Limb (tissue), 2 donors: ENCODE results near the gene NT5DC4.
A peak's percentile ranks its signal among the peaks of the same experiment; 100 is the strongest.

Source experiments
- DNase-seq, 2 donors: peaks; one replicate each; pipeline ENCODE4 v3.0.0-alpha.2; 2016; ENCODE audit errors: extremely low spot score in 2 of 2

NT5DC4 gene

GRCh38 chr2:112723547-112723940, 2.7 kb downstream of the NT5DC4 start:
- no peak for DNase-seq

GRCh38 chr2:112723995-112724394, 3.2 kb downstream of the NT5DC4 start:
- no peak for DNase-seq

GRCh38 chr2:112724591-112725525, 4.0 kb downstream of the NT5DC4 start:
- no peak for DNase-seq

- no peak for DNase-seq
Observed at GRCh38 chr2:112725545-112726457, 5.0 kb downstream of the NT5DC4 start.

GRCh38 chr2:112726487-112727190, 5.8 kb downstream of the NT5DC4 start:
- peak; percentile 83 to 90 for DNase-seq

DNA sequence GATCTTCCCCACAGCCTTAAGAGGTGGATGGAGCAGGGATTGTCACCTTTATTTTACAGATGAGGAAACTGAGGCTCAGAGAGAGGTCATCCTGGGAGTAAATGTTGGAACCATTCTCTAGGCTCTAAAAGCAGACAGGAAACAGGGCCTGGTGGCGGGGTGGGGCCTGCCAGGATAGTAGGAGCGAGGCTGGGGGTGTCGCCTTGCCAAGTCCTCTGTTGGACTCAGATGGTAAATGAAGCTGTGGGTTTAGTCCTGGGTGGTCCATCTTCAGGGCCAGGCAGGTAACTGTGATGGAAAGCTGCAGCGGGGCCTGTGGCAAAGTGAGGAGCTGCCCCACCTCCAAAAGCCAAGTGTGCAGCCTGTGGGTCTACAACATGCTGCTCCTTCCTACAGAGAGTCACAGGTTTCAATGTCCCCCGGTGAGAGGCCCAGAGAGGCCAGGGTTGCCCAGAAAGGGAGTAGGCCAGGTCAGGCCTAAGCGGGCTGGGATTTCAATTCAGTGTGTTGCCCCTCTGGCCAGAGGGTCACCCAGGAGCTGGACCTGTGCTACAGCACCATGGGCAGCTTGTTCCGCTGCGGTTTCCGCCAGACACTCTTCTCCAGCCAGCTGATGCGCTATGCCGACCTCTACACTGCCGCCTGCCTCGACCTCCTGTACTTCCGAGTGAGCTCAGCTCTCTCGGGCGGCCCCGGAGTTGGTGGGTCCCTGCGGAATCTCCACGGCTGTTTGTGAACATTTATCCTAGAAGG, 6.6 kb downstream of the NT5DC4 start:
- no peak for DNase-seq

GRCh38 chr2:112728029-112728362, 7.2 kb downstream of the NT5DC4 start:
- DNase-seq = no peak

- no peak for DNase-seq
Observed at GRCh38 chr2:112728378-112729175, 7.8 kb downstream of the NT5DC4 start.

DNA sequence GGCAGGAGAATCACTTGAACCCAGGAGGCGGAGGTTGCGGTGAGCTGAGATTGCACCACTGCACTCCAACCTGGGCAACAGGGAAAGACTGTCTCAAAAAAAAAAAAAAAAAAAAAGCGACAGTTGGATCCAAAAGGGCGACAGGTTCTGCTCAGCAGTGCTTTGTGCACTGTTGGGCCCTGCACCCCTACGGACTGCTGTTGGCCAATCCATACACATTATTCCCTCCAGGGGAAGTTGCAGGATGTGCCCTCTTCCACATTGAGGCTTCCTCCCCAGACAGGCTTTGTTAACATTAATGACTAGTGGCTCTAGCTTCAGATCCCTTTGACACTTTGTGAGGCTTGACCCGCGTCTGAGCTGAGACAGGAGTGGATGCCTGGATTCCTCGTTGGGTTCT, 9.4 kb downstream of the NT5DC4 start:
- DNase-seq = no peak

- DNase-seq = no peak
Observed at GRCh38 chr2:112730791-112731190, 10.0 kb downstream of the NT5DC4 start.

- DNase-seq = no peak
Observed at GRCh38 chr2:112731479-112731878, 10.7 kb downstream of the NT5DC4 start.

- DNase-seq = no peak
Observed at GRCh38 chr2:112733456-112733855, 12.6 kb downstream of the NT5DC4 start.

GRCh38 chr2:112733871-112734270, 13.1 kb downstream of the NT5DC4 start:
- DNase-seq = no peak

DNA sequence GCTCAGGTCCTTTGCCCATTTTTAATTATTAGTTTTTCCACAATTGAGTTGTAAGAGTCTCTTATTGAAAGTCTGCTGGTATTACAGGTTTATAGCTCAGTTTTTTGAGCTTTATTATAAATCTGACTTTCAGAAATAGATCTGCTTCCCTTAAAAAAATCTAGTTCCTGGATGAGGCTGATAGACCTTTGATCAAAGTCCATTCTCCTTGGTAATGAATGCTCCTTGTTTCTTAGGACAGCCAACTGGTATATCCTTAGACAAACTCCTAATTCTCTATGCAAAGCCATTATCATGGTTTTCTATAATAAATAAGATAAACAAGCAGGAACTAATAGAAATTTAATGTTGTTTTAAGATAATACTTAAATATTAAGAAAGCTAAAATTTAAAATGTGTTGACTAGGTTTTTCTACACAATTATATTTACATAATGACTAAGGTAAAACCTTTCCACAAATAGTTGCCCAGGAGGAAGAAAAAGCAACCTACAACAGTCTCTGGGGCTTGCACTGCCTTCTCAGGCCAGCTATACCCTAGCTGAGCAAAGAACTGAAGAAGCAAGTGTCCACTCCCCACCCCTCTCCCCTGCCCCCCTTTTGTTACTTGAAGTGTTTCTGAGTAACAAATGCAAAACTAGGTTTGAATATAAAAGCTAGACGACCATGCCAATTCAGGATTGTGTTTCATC, 16.9 kb downstream of the NT5DC4 start:
- DNase-seq = no peak

- no peak for DNase-seq
Observed at GRCh38 chr2:112740527-112740926, 19.7 kb downstream of the NT5DC4 start.

DNA sequence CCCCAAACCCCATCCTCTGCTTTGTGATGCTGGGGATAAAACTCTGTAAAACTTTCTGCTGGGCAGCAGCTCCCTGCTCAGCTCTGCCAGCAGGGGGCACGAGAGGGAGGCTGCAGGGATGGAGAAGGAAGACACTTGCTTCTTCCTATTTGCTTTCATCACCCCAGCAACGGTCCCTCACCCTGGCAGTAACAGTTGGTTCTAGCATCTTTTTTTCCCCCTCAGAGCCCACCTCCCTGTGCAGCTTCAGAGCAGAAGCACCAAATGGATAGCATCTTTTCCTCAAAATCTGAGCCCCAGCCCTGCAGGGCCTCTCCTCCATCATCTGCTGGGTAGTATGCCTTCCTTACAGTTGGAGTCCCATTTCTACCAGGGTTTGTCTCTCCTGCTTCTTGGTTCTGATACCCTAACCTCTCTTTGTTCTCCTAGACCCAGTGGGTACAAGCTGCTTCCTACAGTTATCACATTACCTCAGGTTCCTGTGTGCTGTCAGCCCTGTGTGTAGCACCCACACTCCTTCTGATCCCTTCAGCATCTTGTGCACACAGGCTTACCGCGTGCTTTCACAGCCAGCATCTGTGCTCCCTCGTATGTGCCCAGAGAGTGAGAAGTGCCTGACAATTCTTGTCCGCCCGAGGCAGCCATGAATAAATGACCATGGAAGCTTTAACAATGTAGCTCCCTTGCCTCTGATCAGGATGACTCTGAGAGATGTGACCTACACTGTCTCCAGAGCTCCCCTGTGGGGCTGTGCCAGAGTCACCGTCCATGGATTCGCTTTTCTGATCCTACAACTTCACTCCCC, 29.1 kb downstream of the NT5DC4 start:
- DNase-seq = peak; percentile 60 to 82

- DNase-seq = no peak
Observed at GRCh38 chr2:112750560-112750843, 29.7 kb downstream of the NT5DC4 start.

GRCh38 chr2:112751451-112752197, 30.8 kb downstream of the NT5DC4 start:
- DNase-seq = no peak
